Right cardiac atrium (tissue), 5 donors: ENCODE measurements around the gene TIMD4. TPM values are rescaled to one million over a fixed set of nuclear protein-coding genes. Genes with fewer than 3 reads are reported as not detected.
"Not testable (repeated sequence)": the region's sequence is repeated elsewhere in the genome, so short reads cannot be mapped to it uniquely, and the experiment has no call there.

Experiments used
- ATAC-seq, 2 donors: fragments of 200-7000 bp; cut with Tn5 transposase; one replicate each; pipeline versions ENCODE4 v1.8.0 to v1.9.1; 2020; ENCODE audit warnings: moderate library complexity in 2 of 2, mild to moderate bottlenecking in 1 of 2
- DNase-seq, 3 donors: peaks; one replicate each; pipeline ENCODE4 v3.0.0-alpha.2; 2020
- H3K27ac ChIP-seq: one replicate; pipeline ENCODE4 v1.5.1; 2013; ENCODE audit warnings: mild to moderate bottlenecking, low read length, control low read depth, moderate library complexity
- H3K27me3 ChIP-seq: one replicate; pipeline ENCODE4 v1.6.1; 2013; ENCODE audit not compliant: control insufficient read depth, insufficient read depth
- H3K4me1 ChIP-seq: one replicate; pipeline ENCODE4 v1.6.1; 2013; ENCODE audit warnings: low read length; ENCODE audit not compliant: control insufficient read depth, insufficient read depth
- H3K4me3 ChIP-seq: one replicate; pipeline ENCODE4 v1.5.1; 2013; ENCODE audit warnings: low read length, control low read depth
- H3K9me3 ChIP-seq: one replicate; pipeline ENCODE4 v1.6.1; 2013; ENCODE audit warnings: low read length; ENCODE audit not compliant: control insufficient read depth
- WGBS: extraction: QIAGEN DNeasy Blood & Tissue Kit; methylation state at CpG from one replicate; pipeline ENCODE4 v1.1.7; 2013; 5-methylcytosine and 5-hydroxymethylcytosine counted together
- intact Hi-C, 4 donors: fragments of 100-400 bp; cut with DNase I; formaldehyde crosslinking; loops; one replicate each; pipeline versions ENCODE4 v1.11.0 to v1.14.0; 2022 to 2023
- polyA plus RNA-seq: library from polyadenylated mRNA; stranded (reverse); fragments of 200-250 nt; gene quantifications from one replicate; pipeline ENCODE4 v1.2.3, GENCODE V29; 2013
- total RNA-seq, 4 donors: library from RNA; stranded (reverse); fragmentation: NEBNext Ultra II Directional; extraction: Animal tissue kit (Norgen Biotek cat#: 25700); gene quantifications; one replicate each; pipeline ENCODE4 v1.2.1, GENCODE V29; 2021
- donor health status: healthy with polysubstance abuse.
- donor health status: DM: no; HTN: yes; CAD: no.
- donor health status: DM: no; HTN: no; CAD: no.
- donor health status: DM: no; HTN: yes; CAD: no; lungs with severe emphysema.
- donor health status: DM: yes; HTN: yes; CAD: no.

Gene TIMD4
- total and polyA plus RNA-seq, 5 donors: 0.07 to 1.4 (median 0.91) TPM

DNA sequence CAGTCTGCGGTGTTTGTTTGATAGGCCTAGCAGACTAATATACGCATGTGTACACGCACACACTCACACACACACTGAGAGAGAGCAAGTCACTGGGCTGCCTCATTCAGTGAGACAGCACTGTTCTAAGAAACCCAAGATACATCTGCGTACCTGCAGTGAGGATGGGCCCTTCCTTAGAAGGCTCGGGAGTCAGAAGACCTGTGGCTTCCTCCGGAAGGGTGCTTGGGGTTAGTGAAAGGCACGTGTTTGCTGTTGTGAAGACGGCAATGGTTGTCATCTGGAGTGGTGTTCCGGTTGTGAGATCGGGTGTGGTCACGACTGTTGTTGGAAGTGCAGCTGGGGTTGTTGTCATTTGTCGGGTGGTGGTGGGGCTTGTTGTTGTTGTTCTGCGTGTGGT is 11.7 kb downstream of the TIMD4 start:
- no peak overlapping the region for H3K4me3 ChIP-seq
- no peak for ATAC-seq
- H3K27ac ChIP-seq: no peak overlapping the region
- DNase-seq: no peak
- WGBS: 91% methylated on average over 13 of the region's 13 CpGs
- H3K9me3 ChIP-seq: no peaks in the 10 kb centered on the region
- intact Hi-C loops: no loop called here
- no peaks in the 10 kb centered on the region for H3K27me3 ChIP-seq
- no peaks in the 10 kb centered on the region for H3K4me1 ChIP-seq

DNA sequence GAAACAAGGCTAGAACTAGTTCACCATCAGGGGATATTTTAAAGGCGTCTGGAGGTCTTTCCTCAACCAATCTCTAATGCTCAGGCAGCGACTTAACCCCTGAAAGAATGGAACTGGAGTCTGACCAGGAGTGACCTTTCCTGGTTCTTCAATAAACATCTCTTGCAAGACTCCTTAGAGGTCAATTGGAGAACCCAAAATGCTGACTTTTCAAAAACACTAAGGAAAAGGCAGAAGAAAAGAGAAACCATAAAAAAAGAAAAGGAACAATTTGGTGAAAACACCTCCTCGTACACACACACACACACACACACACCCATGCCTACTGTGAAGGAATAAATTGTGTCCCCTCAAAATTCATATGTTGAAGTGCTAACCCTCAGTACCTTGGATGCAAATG is 12.3 kb downstream of the TIMD4 start:
- WGBS: 68% methylated on average over 3 of the region's 3 CpGs
- ATAC-seq: no peak
- intact Hi-C loops: no loop called here

DNA sequence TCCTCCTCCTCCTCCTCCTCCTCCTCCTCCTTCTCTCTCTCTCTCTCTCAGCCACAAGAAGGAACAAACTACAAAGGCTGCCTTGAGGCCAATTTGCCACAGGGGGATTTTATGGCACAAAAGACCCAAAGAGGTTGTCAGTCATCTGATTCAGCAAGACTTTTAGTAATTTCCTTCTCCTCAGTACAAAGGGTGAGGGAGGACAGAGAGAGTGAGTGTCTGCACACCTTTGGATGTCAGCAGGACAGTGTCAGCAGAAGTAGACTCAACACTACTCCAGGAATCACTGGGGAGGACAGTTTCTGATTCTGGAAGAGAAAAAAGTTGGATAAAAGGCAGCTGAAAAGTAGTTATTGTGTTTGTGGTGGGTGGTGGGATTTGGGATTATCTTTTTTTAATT is 13.6 kb downstream of the TIMD4 start:
- Histone ChIP-seq H3K9me3 (no peaks in the 10 kb centered on the region), H3K4me3 (no peak overlapping the region), H3K27ac (no peak overlapping the region), H3K4me1 (no peaks in the 10 kb centered on the region), H3K27me3 (no peaks in the 10 kb centered on the region)
- DNase-seq (no peak), ATAC-seq (no peak)
- intact Hi-C loops: no loop called here

More for the DNA sequence above, 12.3 kb downstream of the TIMD4 start:
- no peaks in the 10 kb centered on the region for H3K9me3 ChIP-seq
- H3K4me1 ChIP-seq: no peaks in the 10 kb centered on the region
- H3K27ac ChIP-seq: no peak overlapping the region
- no peaks in the 10 kb centered on the region for H3K27me3 ChIP-seq
- no peak overlapping the region for H3K4me3 ChIP-seq
- no peak for DNase-seq

DNA sequence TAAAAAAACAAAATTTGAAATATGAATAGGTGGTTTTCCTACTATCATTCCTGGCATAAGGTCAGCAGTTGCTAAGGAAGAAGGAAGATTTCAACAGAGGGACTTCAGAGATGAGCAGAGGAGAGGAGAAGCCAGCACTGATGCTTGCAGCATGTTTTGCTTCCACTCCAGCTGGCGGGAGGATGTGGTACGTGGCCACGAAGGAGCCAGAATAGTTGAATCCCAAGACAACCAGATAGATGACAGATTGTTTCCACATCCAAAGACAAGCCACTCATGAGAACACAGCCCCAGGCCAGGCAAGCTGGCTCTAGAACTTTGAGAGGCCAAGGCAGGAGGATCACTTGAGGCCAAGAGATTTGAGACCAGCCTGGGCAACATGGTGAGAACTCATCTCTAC is 15.1 kb downstream of the TIMD4 start:
- no peaks in the 10 kb centered on the region for H3K9me3 ChIP-seq
- 52% methylated on average over 3 of the region's 3 CpGs for WGBS
- no peak overlapping the region for H3K27ac ChIP-seq
- H3K4me1 ChIP-seq: no peaks in the 10 kb centered on the region
- H3K27me3 ChIP-seq: no peaks in the 10 kb centered on the region
- intact Hi-C loops: no loop called here
- no peak for ATAC-seq
- DNase-seq: no peak
- no peak overlapping the region for H3K4me3 ChIP-seq

DNA sequence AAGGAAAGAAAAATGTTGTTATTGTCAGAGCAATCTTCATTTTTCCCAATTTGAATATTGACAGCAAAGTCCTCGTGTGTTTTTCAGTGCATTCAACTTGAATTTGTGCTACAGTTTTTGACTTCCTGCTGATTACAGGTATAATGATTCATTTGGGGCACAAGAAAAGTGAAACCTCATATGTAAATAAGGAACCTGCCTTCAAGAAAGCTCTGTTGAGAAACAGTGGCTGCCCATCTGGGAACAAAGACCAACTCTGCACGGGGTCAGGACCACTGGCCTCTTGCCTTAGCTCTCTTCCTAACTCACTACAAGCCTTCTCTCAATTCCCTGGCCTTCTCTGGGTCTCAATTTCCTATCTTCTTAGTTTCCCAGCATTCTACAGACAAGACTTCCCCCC is 21.0 kb downstream of the TIMD4 start:
- H3K9me3 ChIP-seq: no peaks in the 10 kb centered on the region
- H3K4me1 ChIP-seq: no peaks in the 10 kb centered on the region
- no peak overlapping the region for H3K4me3 ChIP-seq
- H3K27ac ChIP-seq: no peak overlapping the region
- ATAC-seq (no peak), DNase-seq (no peak)
- 63% methylated on average over 2 of the region's 2 CpGs for WGBS
- intact Hi-C loops: no loop called here
- no peaks in the 10 kb centered on the region for H3K27me3 ChIP-seq

DNA sequence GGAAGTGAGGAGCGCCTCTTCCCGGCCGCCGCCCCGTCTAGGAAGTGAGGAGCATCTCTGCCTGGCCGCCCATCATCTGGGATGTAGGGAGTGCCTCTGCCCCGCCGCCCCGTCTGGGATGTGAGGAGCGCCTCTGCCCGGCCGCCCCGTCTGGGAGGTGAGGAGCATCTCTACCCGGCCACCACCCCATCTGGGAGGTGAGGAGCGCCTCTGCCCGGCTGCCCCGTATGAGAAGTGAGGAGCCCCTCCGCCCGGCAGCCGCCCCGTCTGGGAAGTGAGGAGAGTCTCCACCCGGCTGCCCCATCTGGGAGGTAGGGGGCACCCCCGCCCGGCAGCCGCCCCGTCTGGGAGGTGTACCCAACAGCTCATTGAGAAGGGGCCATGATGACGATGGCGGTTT is 22.6 kb downstream of the TIMD4 start:
- ATAC-seq, H3K9me3 ChIP-seq, H3K4me1 ChIP-seq, H3K27me3 ChIP-seq, intact Hi-C loops, H3K27ac ChIP-seq, H3K4me3 ChIP-seq: not testable (repeated sequence)
- WGBS: 96% methylated on average over 28 of the region's 28 CpGs
- DNase-seq: peak in 1 of 3 donors; percentile 48

DNA sequence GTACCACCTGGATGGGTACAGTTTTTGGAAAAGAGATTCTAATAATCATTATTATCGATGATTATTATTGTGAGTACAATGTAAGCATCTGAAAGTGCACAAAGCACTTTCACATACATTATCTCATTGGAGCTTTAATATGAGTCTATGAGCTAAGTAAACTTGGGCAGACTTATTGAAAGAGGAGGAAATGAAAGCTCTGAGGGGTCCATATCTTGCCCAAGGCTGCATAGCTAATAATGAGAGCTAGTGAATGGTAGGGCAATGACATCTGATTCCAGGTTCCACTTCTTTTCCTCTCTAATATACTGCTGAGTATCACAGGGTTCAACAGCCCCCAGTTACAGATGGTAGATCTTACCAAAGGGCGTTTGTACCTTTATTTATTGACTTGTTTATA is 26.1 kb downstream of the TIMD4 start:
- DNase-seq: no peak
- H3K9me3 ChIP-seq: no peaks in the 10 kb centered on the region
- 82% methylated on average over 2 of the region's 2 CpGs for WGBS
- no peak overlapping the region for H3K27ac ChIP-seq
- intact Hi-C loops: no loop called here
- no peak for ATAC-seq
- H3K27me3 ChIP-seq: no peaks in the 10 kb centered on the region
- no peaks in the 10 kb centered on the region for H3K4me1 ChIP-seq
- H3K4me3 ChIP-seq: no peak overlapping the region

DNA sequence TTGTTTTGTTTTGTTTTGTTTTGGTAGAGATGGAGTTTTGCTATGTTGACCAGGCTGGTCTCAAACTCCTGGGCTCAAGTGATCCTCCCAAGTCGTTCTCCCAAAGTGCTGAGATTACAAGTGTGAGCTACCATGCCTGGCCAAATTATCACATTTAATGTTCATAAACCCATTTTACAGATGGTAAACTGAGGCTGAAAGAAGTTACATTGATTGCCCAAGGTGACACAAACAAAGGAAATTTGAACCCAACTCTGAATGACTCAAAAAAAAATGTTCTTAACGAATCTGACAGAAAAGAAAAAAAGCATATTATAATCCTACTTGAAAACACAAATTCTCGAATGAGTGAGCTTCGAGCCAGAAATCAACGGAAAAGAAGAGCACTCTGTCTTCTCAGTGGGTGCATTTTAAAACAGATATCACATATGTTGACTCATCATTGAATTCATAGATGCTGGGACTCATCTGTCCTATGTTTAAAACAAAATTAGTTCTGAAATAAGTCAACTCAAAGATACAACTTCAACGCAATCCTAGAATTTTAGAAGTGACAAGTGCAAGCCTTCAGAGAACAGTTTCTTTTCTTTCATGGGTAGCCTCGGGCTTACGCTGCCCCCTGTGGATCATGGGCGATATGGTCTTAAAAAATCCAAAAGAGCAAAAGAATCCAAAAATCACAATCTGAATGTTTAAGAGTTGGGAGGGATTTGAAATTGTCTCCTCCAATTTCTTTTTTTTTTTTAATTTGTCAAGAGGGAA is 28.4 kb downstream of the TIMD4 start:
- DNase-seq (no peak), ATAC-seq (no peak)
- intact Hi-C loops: no loop called here
- no peak overlapping the region for H3K27ac ChIP-seq
- whole genome bisulfite sequencing: 56% methylated on average over 9 of the region's 9 CpGs
- H3K4me3 ChIP-seq: no peak overlapping the region
- H3K9me3 ChIP-seq: no peaks in the 10 kb centered on the region
- no peaks in the 10 kb centered on the region for H3K4me1 ChIP-seq
- no peaks in the 10 kb centered on the region for H3K27me3 ChIP-seq

DNA sequence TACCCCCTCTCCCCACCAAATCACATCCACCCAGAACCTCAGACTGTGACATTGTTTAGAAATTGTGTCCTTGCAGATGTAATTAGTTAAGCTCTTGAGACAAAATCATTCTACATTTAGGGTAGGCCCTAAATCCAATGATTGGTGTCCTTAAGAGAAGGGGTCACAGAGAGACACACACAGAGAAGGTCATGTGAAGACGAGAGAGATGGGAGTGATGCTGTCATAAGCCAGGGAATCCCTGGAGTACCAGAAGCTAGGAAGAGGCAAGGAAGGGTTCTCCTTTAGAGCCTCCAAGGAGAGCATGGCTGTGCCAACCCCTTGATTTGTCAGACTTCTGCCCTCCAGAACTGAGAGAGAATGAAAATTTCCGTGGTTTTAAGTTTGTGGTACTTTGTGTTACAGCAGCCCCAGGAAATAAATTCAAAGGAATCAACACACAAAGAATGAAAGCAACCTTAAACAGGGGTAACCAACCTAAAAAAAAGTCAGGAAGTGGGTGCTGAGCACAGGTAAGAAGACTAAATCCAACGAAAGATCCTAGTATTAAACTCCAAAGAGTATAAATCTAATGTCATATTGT is 33.6 kb downstream of the TIMD4 start:
- Histone ChIP-seq H3K27me3 (no peaks in the 10 kb centered on the region), H3K4me1 (no peaks in the 10 kb centered on the region), H3K4me3 (no peak overlapping the region), H3K27ac (no peak overlapping the region), H3K9me3 (no peaks in the 10 kb centered on the region)
- ATAC-seq: no peak
- WGBS: 71% methylated on average over 3 of the region's 3 CpGs
- intact Hi-C loops: no loop called here
- no peak for DNase-seq

DNA sequence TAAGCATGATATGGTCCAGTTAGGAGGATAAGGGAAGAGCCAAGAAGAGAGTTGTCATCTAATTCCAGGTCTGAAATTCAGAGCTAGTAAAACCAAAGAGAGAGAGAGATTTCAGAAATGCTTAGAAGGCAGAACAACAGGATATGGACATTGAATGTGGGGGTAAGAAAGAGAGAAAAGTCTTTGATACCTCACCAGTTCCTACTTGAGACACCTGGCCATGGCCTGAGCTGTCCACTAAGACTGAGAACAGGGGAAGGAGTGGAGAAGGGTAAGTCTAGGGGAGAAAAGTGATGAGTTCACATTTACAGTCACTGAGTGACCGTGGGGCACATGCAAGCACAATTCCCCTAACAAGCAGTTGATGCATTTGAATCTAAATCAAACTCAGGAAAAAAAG is 35.5 kb downstream of the TIMD4 start:
- 89% methylated on average over 1 of the region's 1 CpG for WGBS
- H3K27me3 ChIP-seq: no peaks in the 10 kb centered on the region
- ATAC-seq: no peak

DNA sequence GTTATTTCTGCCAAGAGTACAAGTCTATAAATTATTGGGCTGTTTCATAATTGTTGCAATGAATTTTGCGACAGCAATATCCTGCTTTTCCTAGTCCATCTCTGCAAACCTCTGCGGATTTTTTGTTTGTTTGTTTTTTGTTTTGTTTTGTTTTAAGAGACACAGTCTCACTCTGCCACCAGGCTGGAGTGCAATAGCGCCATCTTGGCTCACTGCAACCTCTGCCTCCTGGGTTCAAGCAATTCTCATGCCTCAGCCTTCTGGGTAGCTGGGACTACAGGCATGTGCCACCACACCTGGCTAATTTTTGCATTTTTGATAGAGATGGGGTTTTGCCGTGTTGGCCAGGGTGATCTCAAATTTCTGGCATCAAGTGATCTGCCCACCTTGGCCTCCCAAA is 37.3 kb downstream of the TIMD4 start:
- H3K27me3 ChIP-seq, intact Hi-C loops, DNase-seq, H3K4me1 ChIP-seq, H3K9me3 ChIP-seq, H3K4me3 ChIP-seq, ATAC-seq, H3K27ac ChIP-seq: not testable (repeated sequence)
- 79% methylated on average over 4 of the region's 4 CpGs for WGBS

More for the DNA sequence above, 35.5 kb downstream of the TIMD4 start:
- intact Hi-C loops: no loop called here
- Histone ChIP-seq H3K9me3 (no peaks in the 10 kb centered on the region), H3K4me1 (no peaks in the 10 kb centered on the region), H3K27ac (no peak overlapping the region), H3K4me3 (no peak overlapping the region)
- no peak for DNase-seq
